Measurements from ENCODE around the gene ELOA.
A peak's percentile ranks its signal among the peaks of the same experiment; 100 is the strongest.

The ELOA gene

DNA sequence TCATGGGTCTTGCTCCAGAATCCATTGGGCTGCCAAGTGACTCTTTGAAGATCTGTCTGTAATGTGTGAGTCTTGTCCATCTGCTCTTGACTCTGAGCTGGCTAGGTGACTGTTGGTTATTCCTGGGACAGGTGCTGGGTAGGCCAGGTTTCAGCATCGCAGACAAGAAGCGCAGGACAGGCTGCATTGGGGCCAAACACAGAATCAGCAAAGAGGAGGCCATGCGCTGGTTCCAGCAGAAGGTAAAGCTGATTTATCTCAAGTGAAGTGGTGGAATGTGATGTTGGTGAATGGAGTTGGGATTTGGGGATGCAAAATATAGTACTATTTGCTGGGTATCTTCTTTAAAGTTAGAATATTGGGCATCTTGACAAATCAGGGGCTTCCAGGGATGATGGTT, 47.6 kb upstream of the ELOA start (continued):
- TF ChIP-seq, protein P1, sequence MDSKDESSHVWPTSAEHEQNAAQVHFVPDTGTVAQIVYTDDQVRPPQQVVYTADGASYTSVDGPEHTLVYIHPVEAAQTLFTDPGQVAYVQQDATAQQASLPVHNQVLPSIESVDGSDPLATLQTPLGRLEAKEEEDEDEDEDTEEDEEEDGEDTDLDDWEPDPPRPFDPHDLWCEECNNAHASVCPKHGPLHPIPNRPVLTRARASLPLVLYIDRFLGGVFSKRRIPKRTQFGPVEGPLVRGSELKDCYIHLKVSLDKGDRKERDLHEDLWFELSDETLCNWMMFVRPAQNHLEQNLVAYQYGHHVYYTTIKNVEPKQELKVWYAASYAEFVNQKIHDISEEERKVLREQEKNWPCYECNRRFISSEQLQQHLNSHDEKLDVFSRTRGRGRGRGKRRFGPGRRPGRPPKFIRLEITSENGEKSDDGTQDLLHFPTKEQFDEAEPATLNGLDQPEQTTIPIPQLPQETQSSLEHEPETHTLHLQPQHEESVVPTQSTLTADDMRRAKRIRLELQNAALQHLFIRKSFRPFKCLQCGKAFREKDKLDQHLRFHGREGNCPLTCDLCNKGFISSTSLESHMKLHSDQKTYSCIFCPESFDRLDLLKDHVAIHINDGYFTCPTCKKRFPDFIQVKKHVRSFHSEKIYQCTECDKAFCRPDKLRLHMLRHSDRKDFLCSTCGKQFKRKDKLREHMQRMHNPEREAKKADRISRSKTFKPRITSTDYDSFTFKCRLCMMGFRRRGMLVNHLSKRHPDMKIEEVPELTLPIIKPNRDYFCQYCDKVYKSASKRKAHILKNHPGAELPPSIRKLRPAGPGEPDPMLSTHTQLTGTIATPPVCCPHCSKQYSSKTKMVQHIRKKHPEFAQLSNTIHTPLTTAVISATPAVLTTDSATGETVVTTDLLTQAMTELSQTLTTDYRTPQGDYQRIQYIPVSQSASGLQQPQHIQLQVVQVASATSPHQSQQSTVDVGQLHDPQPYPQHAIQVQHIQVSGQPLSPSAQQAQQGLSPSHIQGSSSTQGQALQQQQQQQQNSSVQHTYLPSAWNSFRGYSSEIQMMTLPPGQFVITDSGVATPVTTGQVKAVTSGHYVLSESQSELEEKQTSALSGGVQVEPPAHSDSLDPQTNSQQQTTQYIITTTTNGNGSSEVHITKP (tag by site-specific recombination; IDR thresholded peaks at IDR 0.05), result no peak
- no peak for TF ChIP-seq ZNF473 (tag by site-specific recombination; IDR thresholded peaks at IDR 0.05)

DNA sequence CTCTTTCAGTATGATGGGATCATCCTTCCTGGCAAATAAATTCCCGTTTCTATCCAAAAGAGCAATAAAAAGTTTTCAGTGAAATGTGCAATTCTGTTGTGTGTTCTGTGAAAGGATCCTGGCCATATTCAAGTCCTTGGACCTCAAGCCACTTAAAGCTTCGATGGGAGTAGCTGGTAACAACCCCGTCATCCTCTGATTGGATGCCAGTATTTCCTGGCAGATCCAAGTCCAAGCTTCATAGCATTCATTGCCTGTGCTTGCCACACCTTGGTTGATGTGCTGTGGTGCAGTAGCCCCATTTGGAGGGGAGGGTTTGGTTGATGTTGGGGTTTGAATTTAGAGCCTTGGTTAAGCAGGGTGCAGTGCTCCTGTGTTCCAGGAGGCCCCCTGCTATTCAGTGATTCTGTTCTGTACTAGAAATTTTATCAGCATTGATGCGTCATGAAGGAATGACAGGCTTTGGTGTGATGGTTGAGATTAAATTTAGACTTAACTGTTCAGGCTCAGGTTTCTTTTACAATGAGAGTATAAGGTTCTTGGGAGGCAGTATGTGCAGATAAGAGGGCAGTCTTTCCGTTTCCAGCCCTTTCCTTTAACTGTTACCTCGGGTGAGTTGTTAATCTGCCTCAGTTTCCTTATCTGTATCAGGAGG, 46.8 kb upstream of the ELOA start:
- TF ChIP-seq ZBTB21 (tag by site-specific recombination; IDR thresholded peaks at IDR 0.05), result no peak
- peak; percentile 88 for TF ChIP-seq ZNF394 (tag by site-specific recombination; IDR thresholded peaks at IDR 0.05; ENCODE audit: borderline replicate concordance)
- H3K4me3 ChIP-seq (ENCODE audit: low read depth, low read length), result no peak overlapping the region
- ChIA-PET CTCF (no interaction called here), POLR2A (interaction anchor here (0.6 to 0.7 kb wide), 3 partner anchors 112 to 291 kb away, joined by 3 to 8 read pairs (median 3); no protein-coding TSS in a partner anchor)
- no peak overlapping the region for H3K27ac ChIP-seq (ENCODE audit: extremely low read depth, low read depth, low read length)
- no peaks in the 10 kb centered on the region for H3K4me1 ChIP-seq (ENCODE audit: control insufficient read depth, insufficient read depth, low read length)
- H3K36me3 ChIP-seq (ENCODE audit: control insufficient read depth in 2 of 2, insufficient read depth in 1 of 2, low read length in 2 of 2), result peaks cover 46 to 95% of the 10 kb centered on the region in 2 experiments
- no peaks in the 10 kb centered on the region for H3K9me3 ChIP-seq (ENCODE audit: control insufficient read depth, insufficient read depth, low read depth, low read length)

- no peak for TF ChIP-seq ZNF596 (tag by site-specific recombination; IDR thresholded peaks at IDR 0.05)
- TF ChIP-seq ZNF221 (tag by site-specific recombination; IDR thresholded peaks at IDR 0.05; ENCODE audit: borderline replicate concordance), result no peak
- no peak for TF ChIP-seq ZNF26 (tag by site-specific recombination; IDR thresholded peaks at IDR 0.05)
- Histone ChIP-seq H3K4me1 (ENCODE audit: control insufficient read depth, insufficient read depth, low read length) (no peaks in the 10 kb centered on the region), H3K9me3 (ENCODE audit: control insufficient read depth, insufficient read depth, low read depth, low read length) (no peaks in the 10 kb centered on the region), H3K4me3 (ENCODE audit: low read depth, low read length) (no peak overlapping the region), H3K36me3 (ENCODE audit: control insufficient read depth in 2 of 2, insufficient read depth in 1 of 2, low read length in 2 of 2) (peaks cover 56 to 99% of the 10 kb centered on the region in 2 experiments), H3K27ac (ENCODE audit: extremely low read depth, low read depth, low read length) (no peak overlapping the region)
- ChIA-PET POLR2A (interaction anchor here (0.6 to 1.0 kb wide), 2 partner anchors 57 to 71 kb away, joined by 3 to 8 read pairs; no protein-coding TSS in a partner anchor), CTCF (interaction anchor here (0.6 to 1.4 kb wide), 6 partner anchors 15 to 201 kb away, joined by 3 to 5 read pairs (median 3); no protein-coding TSS in a partner anchor)
Observed at GRCh38 chr1:23698466-23698865, 44.8 kb upstream of the ELOA start.

DNA sequence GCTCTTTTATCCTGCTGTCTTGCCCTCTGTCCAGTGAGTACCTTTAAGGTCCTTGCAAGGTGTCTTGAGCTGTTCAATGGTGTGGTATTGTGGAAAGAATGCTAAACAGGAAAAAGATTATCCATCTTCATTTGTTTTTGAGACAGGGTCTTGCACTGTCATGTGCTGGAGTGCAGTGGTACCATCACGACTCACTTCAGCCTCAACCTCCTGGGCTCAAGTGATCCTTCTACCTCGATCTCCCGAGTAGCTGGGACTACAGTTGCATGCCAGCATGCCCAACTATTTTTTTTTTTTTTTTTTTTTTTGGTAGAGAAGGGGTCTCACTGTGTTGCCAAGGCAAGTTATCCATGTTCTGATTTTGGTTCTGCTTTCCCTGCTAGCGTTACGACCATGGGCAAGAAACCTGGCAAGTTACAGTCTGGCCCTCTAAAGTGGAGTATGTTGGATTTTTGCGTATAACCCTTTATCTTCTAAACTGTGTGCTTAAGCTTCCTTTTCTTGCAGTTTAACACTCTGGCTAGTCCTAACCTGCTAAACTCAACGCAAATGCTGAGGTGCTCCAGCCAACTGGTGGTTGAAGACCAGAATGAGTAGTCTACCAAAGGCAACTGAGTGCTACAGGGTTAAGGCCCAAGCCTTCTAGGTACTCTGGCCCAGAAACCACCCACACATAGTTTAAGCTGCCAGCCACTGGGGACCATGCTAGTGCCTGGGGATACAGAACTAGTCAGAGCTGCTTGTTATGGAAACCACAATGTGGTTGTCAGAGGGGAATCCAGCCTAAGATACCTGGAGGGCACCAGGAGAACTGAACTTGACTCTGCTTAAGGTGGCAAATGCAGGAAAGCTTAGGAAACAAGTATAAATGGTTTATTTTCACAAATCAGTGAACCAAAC, 43.7 kb upstream of the ELOA start:
- Histone ChIP-seq H3K4me3 (ENCODE audit: low read depth, low read length) (no peak overlapping the region), H3K27ac (ENCODE audit: extremely low read depth, low read depth, low read length) (no peak overlapping the region), H3K4me1 (ENCODE audit: control insufficient read depth, insufficient read depth, low read length) (no peaks in the 10 kb centered on the region), H3K36me3 (ENCODE audit: control insufficient read depth in 2 of 2, insufficient read depth in 1 of 2, low read length in 2 of 2) (peaks cover 53 to 96% of the 10 kb centered on the region in 2 experiments), H3K9me3 (ENCODE audit: control insufficient read depth, insufficient read depth, low read depth, low read length) (no peaks in the 10 kb centered on the region)
- POLR2A ChIA-PET, result interaction anchor here (0.5 to 1.8 kb wide), 6 partner anchors 8 to 464 kb away, joined by 3 to 10 read pairs (median 4); partner anchors contain the start of gene RPL11
- CTCF ChIA-PET, result interaction anchor here (0.7 to 1.7 kb wide), 6 partner anchors 14 to 192 kb away, joined by 3 to 8 read pairs (median 3); no protein-coding TSS in a partner anchor
- TF ChIP-seq CTCF (tag by site-specific recombination; IDR thresholded peaks at IDR 0.05), result no peak
- no peak for TF ChIP-seq MZF1 (tag by site-specific recombination; IDR thresholded peaks at IDR 0.05; ENCODE audit: borderline replicate concordance)
- no peak for TF ChIP-seq KLF8 (tag by site-specific recombination; IDR thresholded peaks at IDR 0.05)
- TF ChIP-seq, protein P2, sequence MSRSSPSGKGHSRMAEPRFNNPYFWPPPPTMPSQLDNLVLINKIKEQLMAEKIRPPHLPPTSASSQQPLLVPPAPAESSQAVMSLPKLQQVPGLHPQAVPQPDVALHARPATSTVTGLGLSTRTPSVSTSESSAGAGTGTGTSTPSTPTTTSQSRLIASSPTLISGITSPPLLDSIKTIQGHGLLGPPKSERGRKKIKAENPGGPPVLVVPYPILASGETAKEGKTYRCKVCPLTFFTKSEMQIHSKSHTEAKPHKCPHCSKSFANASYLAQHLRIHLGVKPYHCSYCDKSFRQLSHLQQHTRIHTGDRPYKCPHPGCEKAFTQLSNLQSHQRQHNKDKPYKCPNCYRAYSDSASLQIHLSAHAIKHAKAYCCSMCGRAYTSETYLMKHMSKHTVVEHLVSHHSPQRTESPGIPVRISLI (tag by site-specific recombination; IDR thresholded peaks at IDR 0.05), result peak; percentile 81
- peak; percentile 91 for TF ChIP-seq ZNF600 (tag by site-specific recombination; IDR thresholded peaks at IDR 0.05)
- no peak for TF ChIP-seq ZBTB6 (tag by site-specific recombination; IDR thresholded peaks at IDR 0.05)
- TF ChIP-seq SP7 (tag by site-specific recombination; IDR thresholded peaks at IDR 0.05), result no peak
- TF ChIP-seq ZFHX2 (tag by site-specific recombination; conservative IDR thresholded peaks at IDR 0.05), result 0 out of 2 replicates have a peak, but pooled peaks have one; percentile 7
- peak; percentile 60; the same call in 1 of the 2 replicates for TF ChIP-seq ZNF157 (tag by site-specific recombination; IDR thresholded peaks at IDR 0.05)
